ENCODE results near the gene IMMP2L.
"Not testable (repeated sequence)": the region's sequence is repeated elsewhere in the genome, so short reads cannot be mapped to it uniquely, and the experiment has no call there.

Gene IMMP2L

GRCh38 chr7:111262293-111263116, 299.8 kb downstream of the IMMP2L start:
- DNase-seq (ENCODE audit: low spot score) = no peak

- no peak for DNase-seq (ENCODE audit: low spot score)
Measured at GRCh38 chr7:111261496-111261895, 300.8 kb downstream of the IMMP2L start.

- DNase-seq (ENCODE audit: low spot score) = no peak
Measured at GRCh38 chr7:111259991-111260390, 302.3 kb downstream of the IMMP2L start.

- no peak for DNase-seq (ENCODE audit: low spot score)
Measured at GRCh38 chr7:111256391-111256790, 305.9 kb downstream of the IMMP2L start.

GRCh38 chr7:111255576-111255975, 306.7 kb downstream of the IMMP2L start:
- no peak for DNase-seq (ENCODE audit: low spot score)

GRCh38 chr7:111251365-111251764, 310.9 kb downstream of the IMMP2L start:
- DNase-seq (ENCODE audit: low spot score) = not testable (repeated sequence)

GRCh38 chr7:111249807-111250206, 312.5 kb downstream of the IMMP2L start:
- not testable (repeated sequence) for DNase-seq (ENCODE audit: low spot score)

- DNase-seq (ENCODE audit: low spot score) = no peak
Measured at GRCh38 chr7:111242141-111242755, 320.0 kb downstream of the IMMP2L start.

GRCh38 chr7:111240371-111240770, 321.9 kb downstream of the IMMP2L start:
- no peak for DNase-seq (ENCODE audit: low spot score)

- DNase-seq (ENCODE audit: low spot score) = no peak
Measured at GRCh38 chr7:111239437-111239836, 322.9 kb downstream of the IMMP2L start.

GRCh38 chr7:111238886-111239285, 323.4 kb downstream of the IMMP2L start:
- no peak for DNase-seq (ENCODE audit: low spot score)

- DNase-seq (ENCODE audit: low spot score) = no peak
Measured at GRCh38 chr7:111235709-111236108, 326.6 kb downstream of the IMMP2L start.

GRCh38 chr7:111232249-111233084, 329.8 kb downstream of the IMMP2L start:
- DNase-seq (ENCODE audit: low spot score) = peak; percentile 11

- no peak for DNase-seq (ENCODE audit: low spot score)
Measured at GRCh38 chr7:111229916-111230315, 332.4 kb downstream of the IMMP2L start.

GRCh38 chr7:111229181-111229740, 333.0 kb downstream of the IMMP2L start:
- DNase-seq (ENCODE audit: low spot score) = no peak

GRCh38 chr7:111228437-111228836, 333.9 kb downstream of the IMMP2L start:
- no peak for DNase-seq (ENCODE audit: low spot score)

- DNase-seq (ENCODE audit: low spot score) = no peak
Measured at GRCh38 chr7:111226800-111227199, 335.5 kb downstream of the IMMP2L start.

- DNase-seq (ENCODE audit: low spot score) = no peak
Measured at GRCh38 chr7:111224354-111225231, 337.7 kb downstream of the IMMP2L start.

- no peak for DNase-seq (ENCODE audit: low spot score)
Measured at GRCh38 chr7:111223802-111224253, 338.5 kb downstream of the IMMP2L start.

GRCh38 chr7:111215550-111215949, 346.7 kb downstream of the IMMP2L start:
- DNase-seq (ENCODE audit: low spot score) = no peak

GRCh38 chr7:111212857-111213523, 349.3 kb downstream of the IMMP2L start:
- DNase-seq (ENCODE audit: low spot score) = no peak
